Heart left ventricle (tissue), 13 donors: ENCODE measurements around the gene SWAP70.

Experiments
- CTCF ChIP-seq, 12 donors: fragments of 200-600 bp; sonication (generic) in 4 of 12; IDR thresholded peaks; one replicate each; pipeline versions ENCODE4 v1.5.0 to v1.8.0; 2018 to 2022; ENCODE audit warnings: antibody characterized with exemption in 12 of 12, mild to moderate bottlenecking in 5 of 12
- POLR2A ChIP-seq, 2 donors: fragments of 450-650 bp; IDR thresholded peaks; one replicate each; pipeline ENCODE4 v1.6.1; 2017; ENCODE audit warnings: antibody characterized with exemption in 2 of 2, mild to moderate bottlenecking in 2 of 2, moderate library complexity in 2 of 2
- donor health status: ischemic (EF 13 %, LVEDD 7.1; RV severe dilation, severe dysfunction).
- donor health status: DM: no; HTN: yes; CAD: no.
- donor health status: DM: no; HTN: no; CAD: no.
- donor health status: ischemic (EF 25% LVEDD 6.9; RV normal size, moderate dysfunction).
- donor health status: ischemic (EF 25% LVEDD 5.7; RV mildly dilated, moderate dysfunction).
- donor health status: ischemic (EF 35%, LVEDD 5.7; RV mildly dilated, moderate dysfunction).
- donor health status: nonischemic (EF 11% LVEDD 7.7; RV severe dilation, severe dysfunction).
- donor health status: DM: yes; HTN: yes; CAD: no.
- donor health status: PGD.
- donor health status: ischemic (EF 29% LVEDD 5.4; RV normal size, mild dysfunction).
- donor health status: nonischemic (EF 23%, LVEDD 6.1; RV moderate dilation, normal function).

DNA sequence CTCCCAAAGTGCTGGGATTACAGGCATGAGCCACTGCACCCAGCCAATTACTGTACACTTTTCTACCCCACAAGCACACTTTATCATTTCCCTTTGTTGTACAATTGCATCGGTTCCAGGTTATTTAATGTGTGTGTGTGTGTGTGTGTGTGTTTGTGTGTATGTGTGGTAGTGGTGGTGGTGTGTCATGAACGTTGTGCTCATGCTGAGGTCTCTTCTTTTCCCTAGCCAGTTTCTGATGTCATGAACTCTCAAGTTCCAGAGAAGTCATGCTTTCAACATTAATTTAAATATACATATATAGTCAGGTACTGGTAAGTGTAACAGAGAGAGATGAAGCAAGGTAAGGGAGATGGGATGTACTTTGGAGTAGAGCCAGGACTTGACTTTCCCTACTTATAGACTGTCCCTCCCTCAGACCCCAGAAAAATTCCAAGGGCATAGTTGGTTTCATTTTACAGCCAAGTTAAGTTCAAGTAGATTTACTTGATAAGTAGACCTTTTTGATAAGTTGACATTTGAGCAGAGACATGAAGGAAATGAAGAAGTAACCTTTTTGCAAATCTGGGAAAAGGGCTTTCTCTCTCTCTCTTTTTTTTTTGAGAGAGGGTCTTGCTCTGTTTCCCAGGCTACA lies 47.7 kb upstream of the SWAP70 start:
- TF ChIP-seq CTCF (IDR thresholded peaks at IDR 0.05) (no peak), POLR2A (IDR thresholded peaks at IDR 0.05) (no peak)
